COLO829 (cell line): ENCODE results near the gene OR2V2.
"Not testable (repeated sequence)": the region's sequence is repeated elsewhere in the genome, so short reads cannot be mapped to it uniquely, and the experiment has no call there.

ENCODE experiments used
- DNase-seq: peaks from one replicate; pipeline ENCODE4 v3.0.0; 2012; ENCODE audit warnings: low spot score

OR2V2 gene

DNA sequence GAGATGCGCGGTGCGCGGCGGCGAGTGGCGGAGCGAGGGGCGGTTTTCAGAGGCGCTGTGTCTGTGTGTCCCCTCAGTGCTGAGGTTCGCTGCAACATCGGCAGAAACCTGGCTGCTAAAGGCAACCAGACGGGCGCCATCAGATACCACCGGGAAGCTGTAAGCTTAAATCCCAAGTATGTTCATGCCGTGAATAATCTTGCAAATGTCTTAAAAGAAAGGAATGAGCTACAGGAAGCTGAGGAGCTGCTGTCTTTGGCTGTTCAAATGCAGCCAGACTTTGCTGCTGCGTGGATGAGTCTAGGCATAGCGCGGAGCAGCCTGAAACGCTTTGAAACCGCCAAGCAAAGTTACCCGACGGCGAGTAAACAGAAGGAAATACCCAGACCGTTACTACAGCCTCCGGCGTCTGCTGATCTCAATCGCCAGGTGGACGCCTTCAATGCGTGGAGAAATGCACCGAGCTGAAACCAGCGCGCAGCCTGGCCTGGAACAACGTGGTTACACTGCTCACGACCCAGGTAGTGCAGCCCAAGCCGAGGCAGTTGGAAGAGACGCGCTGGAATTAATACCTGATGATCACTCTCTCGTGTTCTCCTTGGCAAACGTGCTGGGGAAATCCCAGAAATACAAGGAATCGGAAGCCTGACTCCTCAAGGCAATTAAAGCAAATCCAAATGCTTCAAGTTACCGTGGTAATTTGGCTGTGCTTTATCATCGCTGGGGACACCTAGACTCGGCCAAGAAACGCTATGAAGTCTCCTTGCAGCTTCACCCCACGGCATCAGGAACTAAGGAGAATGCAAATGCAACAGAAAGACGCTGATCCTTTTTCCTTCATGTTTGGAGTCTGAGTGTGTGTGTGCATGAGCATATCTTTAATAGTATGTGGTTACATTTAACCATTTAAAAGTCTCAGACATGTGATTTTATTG lies 32.3 kb upstream of the OR2V2 start:
- no peak for DNase-seq

DNA sequence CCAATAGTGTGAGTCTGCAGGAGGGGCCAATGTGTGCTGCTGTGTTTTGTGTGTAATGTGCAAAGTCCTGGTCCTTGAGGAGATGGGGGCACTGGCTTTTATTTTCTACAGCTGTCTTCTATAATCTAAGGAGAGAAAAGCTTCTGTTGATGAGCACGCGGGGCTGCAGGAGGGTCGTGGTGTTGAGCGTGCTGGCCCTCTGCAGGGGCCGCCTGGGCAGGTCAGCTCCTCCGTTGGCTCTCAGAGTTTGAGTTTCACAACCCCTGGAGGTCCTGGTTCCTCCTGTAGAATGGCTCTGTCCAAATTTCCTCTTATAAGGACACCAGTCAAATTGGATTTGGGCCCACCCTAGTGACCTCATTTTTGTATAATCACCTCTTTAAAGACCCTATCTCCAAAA lies 29.0 kb upstream of the OR2V2 start:
- no peak for DNase-seq

DNA sequence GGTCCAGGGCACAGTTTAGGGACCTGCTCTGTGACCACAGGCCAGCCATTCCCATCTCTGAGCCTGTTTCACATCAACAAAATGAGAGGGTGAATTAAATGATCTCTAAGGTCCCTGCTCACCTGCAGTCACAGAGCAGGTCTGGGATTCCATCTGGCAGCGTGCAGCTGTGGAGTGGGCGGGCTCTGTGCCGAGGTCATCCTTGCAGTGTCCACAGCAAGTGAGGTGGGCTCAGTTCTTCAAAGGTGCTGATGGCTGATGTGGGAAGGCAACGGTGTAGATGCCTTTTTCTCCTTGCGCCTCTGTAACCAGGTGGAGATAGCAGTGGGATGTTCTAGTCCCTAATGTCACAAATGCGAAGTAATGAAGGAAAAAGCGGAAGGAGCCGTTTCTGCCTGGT lies 28.3 kb upstream of the OR2V2 start:
- no peak for DNase-seq

DNA sequence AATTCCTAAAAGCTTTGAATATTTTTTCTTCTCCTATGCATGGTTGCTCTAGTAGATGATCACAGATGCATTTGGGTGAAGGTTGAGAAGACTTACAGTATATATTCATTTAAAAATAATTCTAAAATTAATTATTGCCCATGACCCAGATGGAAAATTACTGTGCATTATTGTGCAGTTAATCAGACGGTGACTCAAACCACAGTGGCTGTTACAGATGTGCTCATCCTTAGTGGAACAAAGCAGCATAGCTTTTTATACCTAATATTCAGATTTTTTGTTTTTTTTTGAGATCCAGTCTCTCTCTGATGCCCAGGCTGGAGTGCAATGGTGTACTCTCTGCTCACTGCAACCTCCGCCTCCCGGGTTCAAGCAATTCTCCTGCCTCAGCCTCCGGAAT lies 27.1 kb upstream of the OR2V2 start:
- no peak for DNase-seq

DNA sequence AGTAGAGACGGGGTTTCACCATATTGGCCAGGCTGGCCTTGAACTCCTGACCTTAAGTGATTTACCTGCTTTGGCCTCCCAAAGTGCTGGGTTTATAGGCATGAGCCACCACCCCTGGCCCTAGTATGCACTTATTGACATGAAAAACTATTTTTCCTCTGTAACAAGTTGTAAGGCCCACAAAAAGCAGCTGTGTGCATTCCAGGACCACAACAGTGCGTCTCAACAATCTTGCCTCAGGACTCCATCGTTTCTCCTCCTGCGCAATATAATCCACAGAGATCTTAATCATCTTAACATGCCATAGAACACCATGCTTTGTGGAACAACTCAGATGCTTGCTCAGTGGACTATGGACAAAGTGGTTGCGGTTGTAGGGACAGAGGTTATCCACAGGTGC lies 26.6 kb upstream of the OR2V2 start:
- DNase-seq: no peak

DNA sequence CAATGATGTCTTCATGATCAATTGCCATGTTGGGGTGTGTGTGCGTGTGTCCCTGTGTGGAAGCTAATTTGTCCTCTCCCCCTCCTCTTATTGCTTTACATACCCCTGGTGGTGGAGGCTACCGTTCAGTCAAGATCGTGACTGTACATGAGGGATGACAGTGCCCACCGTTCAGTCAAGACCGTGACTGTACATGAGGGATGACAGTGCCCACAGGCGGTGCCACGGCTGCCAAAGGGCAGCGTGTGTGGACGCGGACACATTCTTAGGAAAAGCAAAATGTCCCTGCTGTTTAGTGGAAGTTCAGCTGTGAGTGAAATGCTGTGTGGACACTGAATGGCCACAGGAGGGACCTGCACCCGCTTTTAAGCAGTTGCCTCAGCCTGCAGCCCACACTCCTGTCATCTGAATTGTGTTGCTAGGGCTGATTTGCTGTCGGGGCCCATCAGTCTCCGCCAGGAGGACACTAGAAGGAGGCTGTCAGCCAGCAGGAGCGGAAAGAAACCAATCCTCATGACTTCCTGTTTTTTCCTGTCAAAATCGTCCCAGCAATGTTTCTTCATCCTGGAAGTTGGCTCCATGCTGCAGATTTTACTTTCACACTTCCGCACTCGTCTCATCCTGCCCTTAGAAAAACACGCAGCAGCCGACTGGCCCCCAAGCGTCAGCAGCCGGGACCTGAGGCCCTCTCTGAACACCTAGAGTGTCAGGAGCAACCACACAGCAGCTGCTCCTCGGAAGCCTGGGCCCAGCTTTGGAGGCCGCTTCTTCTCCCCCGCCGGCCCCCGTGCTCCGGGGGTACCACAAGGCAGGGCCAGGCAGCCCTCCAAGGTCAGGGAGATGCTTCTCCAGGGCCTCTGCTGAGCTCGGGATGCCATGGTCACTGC lies 25.5 kb upstream of the OR2V2 start:
- DNase-seq: no peak

DNA sequence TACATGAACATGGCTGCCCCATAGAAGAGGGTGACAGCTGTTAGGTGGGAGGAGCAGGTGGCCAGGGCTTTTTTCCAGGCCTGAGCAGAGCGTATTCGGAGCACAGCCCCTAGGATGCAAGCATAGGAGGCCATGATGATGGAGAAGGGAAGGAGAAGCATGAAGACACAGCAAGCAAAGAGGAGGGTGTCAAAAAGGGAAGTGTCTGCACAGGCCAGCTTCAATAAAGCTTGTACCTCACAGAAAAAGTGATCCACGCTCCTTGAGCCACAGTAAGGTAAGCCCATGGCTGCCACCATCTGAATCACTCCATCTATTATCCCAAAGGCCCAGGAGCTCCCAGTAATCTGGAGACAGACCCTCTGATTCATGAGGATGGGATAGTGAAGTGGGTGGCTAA lies 22.9 kb upstream of the OR2V2 start:
- no peak for DNase-seq

DNA sequence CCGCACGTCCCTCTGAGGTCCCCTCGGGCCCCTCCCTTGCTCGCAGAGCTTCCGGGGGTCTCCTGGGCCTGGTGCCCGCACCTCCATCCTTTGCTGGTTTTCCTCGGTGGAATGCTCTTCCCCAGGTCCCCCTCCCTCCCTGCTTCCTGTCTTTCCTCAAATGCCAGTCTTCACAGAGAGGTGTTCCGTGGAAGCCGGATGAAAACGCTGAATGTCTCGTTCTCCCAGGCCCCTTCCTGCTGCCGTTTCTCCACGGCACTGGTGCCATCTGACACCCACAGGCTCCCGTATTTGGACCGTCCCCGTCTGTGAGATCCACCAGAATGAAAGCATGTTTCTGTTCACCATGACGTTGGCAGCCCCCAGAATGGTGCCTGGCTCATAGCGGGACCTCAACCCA lies 20.5 kb upstream of the OR2V2 start:
- no peak for DNase-seq

DNA sequence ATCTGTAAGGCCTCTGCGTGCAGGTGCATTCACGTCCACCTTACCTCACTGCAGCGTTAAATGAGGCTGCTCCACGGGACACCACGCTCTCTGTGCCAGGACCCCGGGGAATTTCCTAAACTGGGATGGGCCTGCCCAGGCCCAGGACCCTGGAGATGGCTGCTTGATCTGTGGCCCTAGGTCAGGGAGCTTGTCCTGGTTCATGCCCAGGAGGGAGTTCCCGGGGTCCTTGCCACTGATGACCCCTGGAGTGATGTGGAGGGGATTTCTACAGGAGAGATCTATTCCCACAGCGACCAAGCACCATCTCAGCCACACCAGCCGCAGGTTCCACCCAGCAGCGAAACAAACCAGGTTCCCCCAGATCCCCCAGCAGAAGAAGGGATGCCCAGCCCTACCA lies 19.9 kb upstream of the OR2V2 start:
- no peak for DNase-seq

DNA sequence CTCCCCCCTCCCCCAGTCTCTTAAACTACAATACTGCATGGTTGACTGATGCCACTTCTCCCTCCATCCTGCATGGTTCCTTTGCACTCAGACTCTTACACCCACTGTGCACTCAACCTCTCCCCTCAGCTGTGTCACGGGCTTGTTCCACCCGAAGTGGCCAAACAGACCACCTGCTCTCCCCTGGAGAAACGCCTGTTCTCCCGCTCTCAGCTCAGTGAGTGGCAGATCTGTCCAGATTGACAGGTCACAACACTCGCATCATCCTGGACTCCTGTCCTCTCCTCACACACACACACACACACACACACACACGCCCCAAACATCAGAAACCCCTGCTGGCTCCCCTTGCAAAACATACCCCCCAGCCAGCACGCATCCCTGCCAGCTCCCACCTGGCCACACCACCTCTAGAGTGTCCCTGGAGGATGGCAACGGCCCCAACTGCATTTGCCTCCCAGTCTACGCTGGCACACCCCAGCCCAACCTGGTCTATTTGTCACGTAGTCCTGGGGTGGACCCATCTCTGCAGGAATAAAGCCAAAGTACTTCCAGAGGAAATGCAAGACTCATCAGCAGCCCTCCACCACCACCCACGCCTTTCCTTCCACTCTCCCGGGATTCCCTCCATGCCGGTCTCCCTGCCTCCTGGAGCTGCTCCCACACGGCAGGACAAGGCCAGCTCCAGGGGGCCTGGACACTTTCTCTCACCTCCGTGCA lies 19.3 kb upstream of the OR2V2 start:
- DNase-seq: no peak

DNA sequence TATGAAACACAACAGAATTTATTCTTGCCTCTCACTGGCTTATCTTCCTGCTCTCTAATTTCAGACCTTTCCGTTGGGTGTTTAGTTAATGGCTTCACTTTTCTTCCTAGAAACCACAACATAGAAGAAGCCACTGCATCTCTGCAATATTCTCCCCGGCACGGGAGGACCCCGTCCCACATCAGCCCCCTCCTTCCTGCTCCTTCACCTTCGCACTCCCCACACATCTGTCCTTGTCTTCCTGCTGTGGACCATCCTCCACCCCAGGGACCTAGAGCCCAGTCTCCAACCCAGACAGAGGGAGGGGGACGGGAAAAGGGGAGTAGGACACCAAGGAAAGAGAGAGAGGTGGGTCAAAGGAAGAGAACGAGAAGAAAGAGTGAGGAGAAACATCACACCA lies 17.8 kb upstream of the OR2V2 start:
- no peak for DNase-seq

DNA sequence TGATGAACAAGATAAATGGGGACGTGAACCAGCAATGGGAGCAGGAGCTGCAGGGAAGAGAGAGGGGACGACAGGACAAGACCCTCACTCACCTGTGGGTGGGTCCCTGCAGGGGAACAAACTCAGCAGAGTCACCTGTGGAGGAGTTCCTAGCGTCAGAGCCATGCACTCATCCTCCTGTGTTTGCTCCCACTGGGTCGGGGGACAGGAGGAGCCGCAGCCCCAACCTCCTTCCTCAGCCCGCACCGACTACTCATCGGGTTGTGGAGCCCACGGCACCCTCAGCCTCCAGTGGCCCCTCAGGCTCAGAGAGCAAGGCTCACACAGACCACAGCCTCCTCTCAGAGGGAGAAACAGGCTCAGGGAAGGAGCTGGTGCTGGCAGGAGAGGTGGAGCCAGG lies 17.3 kb upstream of the OR2V2 start:
- DNase-seq: not testable (repeated sequence)

DNA sequence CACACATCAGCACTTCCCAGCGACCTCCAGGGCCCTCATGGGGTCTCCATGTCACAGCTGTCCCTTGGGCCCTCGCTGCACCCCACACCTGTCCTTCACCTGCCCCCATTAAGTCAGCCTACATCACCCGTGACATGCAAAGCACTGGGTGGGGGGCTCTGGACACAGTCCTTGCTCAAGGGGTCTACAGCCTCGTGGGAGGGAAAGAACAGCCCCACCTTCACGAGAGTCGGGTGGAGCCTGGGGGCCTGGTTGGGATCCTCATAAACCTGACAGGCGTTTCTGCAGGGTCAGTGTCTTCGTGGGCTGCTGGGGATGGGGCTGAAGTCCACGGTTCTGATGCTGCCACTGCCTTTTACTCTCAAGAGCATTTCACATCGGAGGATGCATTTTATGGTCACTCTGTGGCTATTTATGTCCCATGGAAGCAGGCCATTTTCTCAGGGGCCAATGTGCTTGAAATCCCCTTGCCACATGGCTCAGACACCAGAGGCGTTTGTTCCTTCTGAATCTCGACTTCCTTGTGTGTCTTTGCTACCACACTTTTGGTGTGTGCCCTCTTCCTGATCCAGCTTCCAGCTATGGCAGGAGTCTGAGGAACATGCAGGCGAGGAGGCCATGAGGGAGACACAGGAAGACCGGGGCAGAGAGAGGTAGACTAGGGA lies 16.4 kb upstream of the OR2V2 start, which contains the start of gene OR2V1:
Gene OR2V1, minus strand, starts transcription at position 338 of the 665 bp plus-strand sequence. CDS start 5,865 bp downstream, outside the sequence.
- no peak for DNase-seq

DNA sequence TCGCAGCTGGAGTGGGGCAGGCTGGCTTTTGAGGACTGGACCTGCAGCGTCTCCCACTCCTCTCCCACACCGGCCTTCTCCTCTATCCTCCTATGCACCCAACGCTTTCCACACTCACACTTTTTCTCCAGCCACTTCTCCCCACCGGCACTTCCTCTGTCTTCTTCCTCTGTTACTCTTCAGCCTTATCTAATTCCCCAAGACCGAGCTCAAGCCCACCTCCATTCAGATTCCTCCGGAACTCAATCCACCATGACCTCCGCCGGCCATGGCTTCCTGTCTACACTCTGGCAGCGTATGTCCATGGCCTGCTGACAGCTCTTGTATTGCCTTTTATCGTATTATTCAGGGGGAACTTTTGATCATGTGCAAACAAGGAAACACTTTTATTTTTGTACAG lies 15.9 kb upstream of the OR2V2 start:
- DNase-seq: no peak

DNA sequence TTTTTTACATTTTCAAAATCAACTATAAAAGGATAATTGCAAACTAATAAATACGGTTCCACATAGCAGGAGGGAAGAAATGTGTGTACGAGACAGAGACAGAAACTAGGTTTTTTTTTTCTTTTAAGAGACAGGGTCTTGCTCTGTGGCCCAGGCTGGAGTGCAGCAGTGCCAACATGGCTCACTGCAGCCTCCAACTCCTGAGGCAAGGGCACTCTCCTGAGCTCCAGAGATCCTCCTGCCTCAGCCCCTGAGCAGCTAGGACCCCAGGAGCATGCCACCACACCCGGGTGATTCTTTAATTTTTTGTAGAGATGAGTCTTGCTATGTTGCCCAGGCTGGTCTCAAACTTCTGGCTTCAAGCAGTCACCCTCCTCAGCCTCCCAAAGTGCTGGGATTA lies 14.3 kb upstream of the OR2V2 start:
- no peak for DNase-seq

DNA sequence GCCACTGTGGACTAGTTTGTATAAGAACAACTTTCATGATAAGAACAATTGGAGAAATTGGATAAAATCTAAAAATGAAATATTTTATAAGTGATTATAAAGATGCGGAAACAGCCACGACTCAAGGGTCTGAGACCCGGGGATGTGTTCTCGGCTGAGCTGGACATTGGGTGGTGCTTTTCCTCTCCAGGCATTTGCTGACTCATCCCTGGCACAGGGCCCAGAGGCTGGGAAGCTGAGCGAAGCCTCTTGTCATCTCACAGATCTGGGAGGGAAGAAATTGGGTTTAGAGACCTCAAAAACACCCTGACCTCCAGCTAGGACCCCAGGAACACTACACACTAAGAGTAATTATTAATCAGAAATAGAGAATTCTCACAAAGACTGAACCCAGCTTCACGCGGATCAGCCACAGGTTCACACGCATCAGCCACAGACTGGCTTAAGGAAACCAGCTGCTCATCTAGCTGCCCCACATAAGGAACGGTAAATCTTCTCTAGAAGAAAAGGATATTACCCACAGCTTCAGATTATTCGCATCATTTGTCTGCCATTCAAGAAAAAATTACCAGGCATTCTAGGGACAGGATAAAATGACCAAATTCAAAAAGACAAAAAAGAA lies 13.7 kb upstream of the OR2V2 start:
- peak; percentile 17 for DNase-seq

DNA sequence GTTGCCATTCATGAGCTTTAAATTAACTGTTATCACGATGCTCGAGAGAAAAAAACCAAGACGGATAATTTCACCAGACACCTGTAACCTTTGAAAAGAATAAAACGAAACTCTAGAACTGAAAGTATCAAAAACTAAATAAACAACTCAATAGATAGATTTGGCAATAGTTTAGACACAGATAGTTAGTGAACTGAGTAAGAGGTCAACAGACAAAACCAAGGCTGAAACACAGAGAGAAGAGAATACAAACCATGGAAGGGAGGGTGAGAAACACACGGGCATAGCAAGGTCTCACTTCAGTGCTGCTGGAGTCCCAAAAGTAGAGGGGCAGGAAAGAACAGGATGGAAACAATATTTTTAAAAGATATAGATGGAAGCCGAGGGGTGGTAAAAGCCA lies 13.1 kb upstream of the OR2V2 start:
- DNase-seq: no peak

DNA sequence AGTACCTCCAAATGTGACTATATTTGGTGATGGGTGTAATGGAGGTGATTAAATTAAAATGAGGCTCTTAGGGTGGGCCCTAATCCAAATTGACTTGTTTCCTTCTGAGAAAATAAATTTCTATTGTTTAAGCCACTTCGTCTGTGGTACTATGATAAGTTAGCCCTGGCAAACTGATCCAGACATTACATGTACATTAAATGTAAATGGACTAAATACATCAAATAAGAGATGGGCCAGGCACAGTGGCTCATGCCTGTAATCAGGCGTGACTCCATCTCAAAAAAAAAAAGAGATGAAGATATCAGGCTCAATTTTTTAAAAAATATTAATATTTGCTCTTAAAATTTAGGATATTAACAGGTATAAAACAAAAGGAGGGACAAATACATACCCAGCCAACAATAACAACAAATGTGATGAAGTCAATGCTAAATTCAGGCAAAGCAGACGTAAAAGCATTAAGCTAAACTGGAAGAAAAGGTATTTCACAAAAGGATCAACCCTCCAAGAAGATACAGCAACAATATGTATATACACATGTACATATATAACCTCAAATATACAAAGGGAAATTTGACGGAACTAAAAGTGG lies 10.9 kb upstream of the OR2V2 start:
- DNase-seq: no peak

DNA sequence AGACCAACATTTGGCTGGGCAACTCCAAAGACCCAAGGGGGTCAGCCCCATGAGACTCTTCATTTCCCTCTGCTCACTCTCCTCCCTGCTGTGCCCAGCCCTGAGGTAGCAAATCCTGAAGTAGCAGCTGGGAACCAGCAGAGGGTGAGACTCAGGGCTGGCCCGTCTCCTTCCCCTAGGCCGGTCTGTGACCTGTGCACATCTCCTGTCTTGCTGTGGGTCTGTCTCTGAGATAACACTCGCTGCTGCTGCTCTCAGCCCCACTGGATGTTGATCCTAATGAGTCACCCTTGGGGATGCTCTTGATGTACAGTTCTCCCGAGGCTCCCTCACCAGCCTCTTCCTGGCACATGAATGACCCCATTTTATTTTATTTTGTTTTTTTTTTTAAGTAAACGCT lies 9.1 kb upstream of the OR2V2 start:
- no peak for DNase-seq

DNA sequence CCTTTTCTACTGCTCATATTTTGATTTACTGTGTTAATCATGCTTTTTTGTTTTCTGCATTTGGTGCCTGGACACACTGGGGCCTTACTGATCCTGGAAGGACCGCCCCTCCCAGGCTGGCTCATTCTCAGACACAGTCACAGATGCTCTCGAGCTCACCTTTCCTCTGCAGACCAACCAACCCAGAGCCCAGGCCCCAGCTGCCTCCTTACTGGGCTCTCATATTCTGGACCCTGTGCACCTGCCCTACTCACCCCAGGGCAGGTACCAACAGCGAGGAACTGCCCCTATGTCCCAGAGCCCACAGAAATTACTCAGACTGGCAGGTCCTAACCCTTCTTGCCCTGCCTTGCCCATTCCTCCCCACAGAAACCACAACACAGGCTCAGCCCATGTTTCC lies 6.6 kb upstream of the OR2V2 start:
- no peak for DNase-seq

DNA sequence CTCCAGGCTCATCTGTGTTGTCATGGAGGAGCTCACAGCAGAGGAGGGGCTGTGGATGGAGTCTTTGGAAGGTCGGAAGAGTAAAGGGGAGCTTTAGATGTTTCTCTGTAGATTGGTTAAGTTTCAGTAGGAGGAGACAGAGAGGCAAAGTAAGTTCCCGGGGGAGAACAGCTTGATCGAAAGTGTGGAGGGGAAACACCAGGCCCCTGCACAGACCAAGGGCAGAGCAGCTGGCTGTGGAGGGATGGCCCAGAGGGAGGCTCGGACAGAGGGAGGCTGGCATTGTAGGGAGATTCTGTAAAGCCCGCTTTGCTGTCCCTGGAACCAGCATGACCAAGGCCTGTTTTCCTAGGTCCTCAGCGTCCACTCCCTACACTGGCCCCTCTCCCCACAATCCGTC lies 5.3 kb upstream of the OR2V2 start:
- no peak for DNase-seq
